ENCODE results near the gene C10orf143. TPM values are rescaled to one million over a fixed set of nuclear protein-coding genes. Genes with fewer than 3 reads are reported as not detected.

Gene C10orf143
- total RNA-seq, 4 donors from 2014 or later: 0.38 to 3.9 (median 3.3) TPM

DNA sequence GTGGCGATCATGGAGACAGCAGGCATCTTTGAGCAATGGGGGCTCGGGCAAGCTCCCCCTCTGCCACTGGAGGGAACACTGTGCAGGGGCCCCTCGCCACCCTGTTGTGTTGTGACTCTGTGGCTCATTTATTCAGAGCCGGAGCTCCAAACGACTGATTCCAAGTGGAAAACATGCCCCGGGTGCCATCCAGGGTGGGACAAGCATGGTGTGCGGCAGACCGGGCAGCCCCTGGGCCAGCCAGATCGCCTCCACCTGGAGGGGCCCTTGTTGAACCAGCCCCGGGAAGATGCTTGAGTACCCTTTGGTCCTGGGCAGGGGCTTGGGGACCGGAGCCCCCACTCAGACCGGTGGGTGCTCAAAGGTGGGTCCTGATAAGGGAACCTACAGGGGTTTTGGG lies 61.4 kb downstream of the C10orf143 start:
- 89 to 91% methylated on average over 8 to 12 of the region's 12 CpGs for WGBS, 2 donors
- DNase-seq (ENCODE audit: low spot score in 2 of 2): peak in 1 of 2 donors; percentile 62
- intact Hi-C loops (cut with DNase I; ENCODE audit: low total_unique reads): no loop called here
- H3K4me3 ChIP-seq (ENCODE audit: low read depth, poor library complexity, severe bottlenecking): no peak overlapping the region
- TF ChIP-seq, protein P1, sequence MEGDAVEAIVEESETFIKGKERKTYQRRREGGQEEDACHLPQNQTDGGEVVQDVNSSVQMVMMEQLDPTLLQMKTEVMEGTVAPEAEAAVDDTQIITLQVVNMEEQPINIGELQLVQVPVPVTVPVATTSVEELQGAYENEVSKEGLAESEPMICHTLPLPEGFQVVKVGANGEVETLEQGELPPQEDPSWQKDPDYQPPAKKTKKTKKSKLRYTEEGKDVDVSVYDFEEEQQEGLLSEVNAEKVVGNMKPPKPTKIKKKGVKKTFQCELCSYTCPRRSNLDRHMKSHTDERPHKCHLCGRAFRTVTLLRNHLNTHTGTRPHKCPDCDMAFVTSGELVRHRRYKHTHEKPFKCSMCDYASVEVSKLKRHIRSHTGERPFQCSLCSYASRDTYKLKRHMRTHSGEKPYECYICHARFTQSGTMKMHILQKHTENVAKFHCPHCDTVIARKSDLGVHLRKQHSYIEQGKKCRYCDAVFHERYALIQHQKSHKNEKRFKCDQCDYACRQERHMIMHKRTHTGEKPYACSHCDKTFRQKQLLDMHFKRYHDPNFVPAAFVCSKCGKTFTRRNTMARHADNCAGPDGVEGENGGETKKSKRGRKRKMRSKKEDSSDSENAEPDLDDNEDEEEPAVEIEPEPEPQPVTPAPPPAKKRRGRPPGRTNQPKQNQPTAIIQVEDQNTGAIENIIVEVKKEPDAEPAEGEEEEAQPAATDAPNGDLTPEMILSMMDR (IDR thresholded peaks at IDR 0.05): no peak
- TF ChIP-seq POLR2A (IDR thresholded peaks at IDR 0.05): no peak

GRCh38 chr10:130048081-130048480 lies 62.5 kb downstream of the C10orf143 start:
- H3K4me3 ChIP-seq (ENCODE audit: low read depth, poor library complexity, severe bottlenecking): no peak overlapping the region
- 56 to 72% methylated on average over 3 of the region's 3 CpGs for WGBS, 2 donors
- intact Hi-C loops (cut with DNase I; ENCODE audit: low total_unique reads): no loop called here
- no peak for DNase-seq (ENCODE audit: low spot score in 2 of 2)
- TF ChIP-seq, protein P1 (IDR thresholded peaks at IDR 0.05): no peak
- TF ChIP-seq POLR2A (IDR thresholded peaks at IDR 0.05): no peak

- no peak for TF ChIP-seq POLR2A (IDR thresholded peaks at IDR 0.05)
- TF ChIP-seq, protein P1 (IDR thresholded peaks at IDR 0.05): no peak
- 76 to 92% methylated on average over 10 of the region's 10 CpGs for WGBS, 2 donors
- intact Hi-C loops (cut with DNase I; ENCODE audit: low total_unique reads): no loop called here
- no peak overlapping the region for H3K4me3 ChIP-seq (ENCODE audit: low read depth, poor library complexity, severe bottlenecking)
- no peak for DNase-seq (ENCODE audit: low spot score in 2 of 2)
Observed at GRCh38 chr10:130047336-130047735, 63.3 kb downstream of the C10orf143 start.

- no peak for TF ChIP-seq POLR2A (IDR thresholded peaks at IDR 0.05)
- TF ChIP-seq, protein P1 (IDR thresholded peaks at IDR 0.05): no peak
- intact Hi-C loops (cut with DNase I; ENCODE audit: low total_unique reads): no loop called here
- DNase-seq (ENCODE audit: low spot score in 2 of 2): no peak
- WGBS, 2 donors: 74 to 92% methylated on average over 22 of the region's 22 CpGs
- H3K4me3 ChIP-seq (ENCODE audit: low read depth, poor library complexity, severe bottlenecking): no peak overlapping the region
Observed at GRCh38 chr10:130046591-130046990, 64.0 kb downstream of the C10orf143 start.

GRCh38 chr10:130045801-130046321 lies 64.8 kb downstream of the C10orf143 start:
- intact Hi-C loops (cut with DNase I; ENCODE audit: low total_unique reads): no loop called here
- peak in 1 of 2 donors; percentile 74 for DNase-seq (ENCODE audit: low spot score in 2 of 2)
- no peak overlapping the region for H3K4me3 ChIP-seq (ENCODE audit: low read depth, poor library complexity, severe bottlenecking)
- WGBS, 2 donors: 92 to 94% methylated on average over 43 of the region's 43 CpGs
- TF ChIP-seq, protein P1 (IDR thresholded peaks at IDR 0.05): no peak
- TF ChIP-seq POLR2A (IDR thresholded peaks at IDR 0.05): no peak

- intact Hi-C loops (cut with DNase I; ENCODE audit: low total_unique reads): no loop called here
- DNase-seq (ENCODE audit: low spot score in 2 of 2): peak in 1 of 2 donors; percentile 73
- TF ChIP-seq, protein P1 (IDR thresholded peaks at IDR 0.05): no peak
- no peak for TF ChIP-seq POLR2A (IDR thresholded peaks at IDR 0.05)
- no peak overlapping the region for H3K4me3 ChIP-seq (ENCODE audit: low read depth, poor library complexity, severe bottlenecking)
- 70 to 72% methylated on average over 19 to 25 of the region's 30 CpGs for whole genome bisulfite sequencing, 2 donors
Observed at GRCh38 chr10:130045091-130045652, 65.5 kb downstream of the C10orf143 start.

Measured in lower leg skin (tissue), 4 donors.